Measurements from ENCODE around the gene MTHFSD. TPM values are rescaled to one million over a fixed set of nuclear protein-coding genes. Genes with fewer than 3 reads are reported as not detected.
A peak's percentile ranks its signal among the peaks of the same experiment; 100 is the strongest.

The MTHFSD gene
- total RNA-seq, 1 experiment from 2014 or later = 4.7 TPM

- Histone ChIP-seq H3K79me2 (ENCODE audit: insufficient read depth, low read length) (no peaks in the 10 kb centered on the region), H3K9me3 (ENCODE audit: control insufficient read depth, low read depth, low read length) (no peaks in the 10 kb centered on the region), H3K4ac (ENCODE audit: low read depth, low read length) (no peak overlapping the region), H4K8ac (replicated peaks; ENCODE audit: insufficient read length, low read depth, low read length) (no peak overlapping the region), H3K23me2 (ENCODE audit: insufficient read length, low read depth, low read length, poor library complexity, severe bottlenecking) (peaks cover 9% of the 10 kb centered on the region), H2BK20ac (ENCODE audit: low read depth, low read length, poor library complexity, severe bottlenecking) (no peak overlapping the region), H2AFZ (ENCODE audit: low read length) (no peak overlapping the region), H2AK5ac (ENCODE audit: insufficient read length, low read length) (no peak overlapping the region), H3K23ac (ENCODE audit: insufficient read length, low read depth, low read length) (no peak overlapping the region), H4K20me1 (ENCODE audit: control insufficient read depth, insufficient read depth, insufficient read length) (no peaks in the 10 kb centered on the region), H3K27me3 (ENCODE audit: insufficient read depth, low read length) (peaks cover 82% of the 10 kb centered on the region), H3K4me1 (ENCODE audit: insufficient read depth, low read length) (no peaks in the 10 kb centered on the region), H3K56ac (ENCODE audit: insufficient read length, low read depth, low read length) (no peak overlapping the region), H3K14ac (ENCODE audit: insufficient read depth, low read length) (no peak overlapping the region), H2BK5ac (ENCODE audit: insufficient read length, low read length) (no peak overlapping the region), H3K18ac (ENCODE audit: insufficient read length, low read depth, low read length) (no peak overlapping the region), H3T11ph (ENCODE audit: low read length) (no peak overlapping the region), H4K91ac (ENCODE audit: insufficient read length, low read depth, low read length) (no peak overlapping the region), H3K9ac (ENCODE audit: extremely low read depth, insufficient read length, low read length) (no peak overlapping the region), H2BK12ac (ENCODE audit: insufficient read length, low read depth, low read length) (no peak overlapping the region), H2BK15ac (ENCODE audit: low read depth, low read length) (no peak overlapping the region), H4K5ac (ENCODE audit: insufficient read length, low read depth, low read length) (no peak overlapping the region), H3K4me2 (ENCODE audit: insufficient read depth, insufficient read length, low read length) (peak overlapping the region; percentile 26), H3K27ac (ENCODE audit: insufficient read length, low read depth, low read length) (no peak overlapping the region), H2BK120ac (ENCODE audit: low read depth, low read length, poor library complexity, severe bottlenecking) (no peak overlapping the region), H3K79me1 (ENCODE audit: insufficient read depth, low read depth, low read length, poor library complexity, severe bottlenecking) (no peaks in the 10 kb centered on the region)
- Mint-ChIP-seq H3K36me3 (ENCODE audit: insufficient read depth in 1 of 3, low read depth in 3 of 3) (no peaks in the 10 kb centered on the region), H3K4me3 (no peak overlapping the region; a peak in 1 of 5 replicates), H3K9me3 (peaks cover 2 to 14% of the 10 kb centered on the region in 2 experiments; a peak in 2 of 5 replicates), H3K27me3 (ENCODE audit: low read depth) (peaks cover 99% of the 10 kb centered on the region), H3K27ac (no peak overlapping the region), H3K4me1 (peaks cover 13 to 41% of the 10 kb centered on the region in 2 experiments)
- no CpG with 5 or more reads among the region's 18 CpGs for WGBS (ENCODE audit: extremely low coverage, insufficient read length, low lambda C conversion rate)
- TF ChIP-seq CTCF (conservative IDR thresholded peaks at IDR 0.05) = no peak
- no peak for DNase-seq
These were observed 40.3 kb downstream of the MTHFSD start for GRCh38 chr16:86514481-86515376.
